ENCODE measurements around the gene MCHR2. TPM values are rescaled to one million over a fixed set of nuclear protein-coding genes. Genes with fewer than 3 reads are reported as not detected.

MCHR2 gene
- total RNA-seq, 2 donors from 2014 or later, result not detected

DNA sequence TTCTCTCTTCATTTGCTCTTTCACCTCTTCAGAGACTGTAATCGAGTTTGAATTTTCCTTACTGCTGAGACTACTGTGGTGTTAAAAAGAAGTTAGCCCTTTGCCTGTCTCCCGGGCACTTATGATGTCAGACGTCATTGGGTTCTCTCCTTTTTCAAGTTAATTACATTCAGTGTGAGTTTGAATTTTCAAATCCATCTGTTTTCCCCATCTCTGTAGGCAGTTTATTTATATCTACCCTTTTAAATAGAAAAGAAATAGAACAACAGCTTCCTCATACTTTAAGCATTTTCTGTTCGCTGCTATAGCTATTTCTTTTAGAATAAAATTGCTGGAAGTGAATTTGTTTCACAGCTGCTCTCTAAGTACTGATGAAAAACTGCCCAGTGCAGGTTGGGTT lies 81.4 kb downstream of the MCHR2 start:
- DNase-seq (ENCODE audit: low spot score), result no peak
- intact Hi-C loops (cut with DNase I), result no loop called here

- no peak for DNase-seq (ENCODE audit: low spot score)
- intact Hi-C loops (cut with DNase I), result no loop called here
Observed at GRCh38 chr6:99905209-99906106, 88.6 kb downstream of the MCHR2 start.

DNA sequence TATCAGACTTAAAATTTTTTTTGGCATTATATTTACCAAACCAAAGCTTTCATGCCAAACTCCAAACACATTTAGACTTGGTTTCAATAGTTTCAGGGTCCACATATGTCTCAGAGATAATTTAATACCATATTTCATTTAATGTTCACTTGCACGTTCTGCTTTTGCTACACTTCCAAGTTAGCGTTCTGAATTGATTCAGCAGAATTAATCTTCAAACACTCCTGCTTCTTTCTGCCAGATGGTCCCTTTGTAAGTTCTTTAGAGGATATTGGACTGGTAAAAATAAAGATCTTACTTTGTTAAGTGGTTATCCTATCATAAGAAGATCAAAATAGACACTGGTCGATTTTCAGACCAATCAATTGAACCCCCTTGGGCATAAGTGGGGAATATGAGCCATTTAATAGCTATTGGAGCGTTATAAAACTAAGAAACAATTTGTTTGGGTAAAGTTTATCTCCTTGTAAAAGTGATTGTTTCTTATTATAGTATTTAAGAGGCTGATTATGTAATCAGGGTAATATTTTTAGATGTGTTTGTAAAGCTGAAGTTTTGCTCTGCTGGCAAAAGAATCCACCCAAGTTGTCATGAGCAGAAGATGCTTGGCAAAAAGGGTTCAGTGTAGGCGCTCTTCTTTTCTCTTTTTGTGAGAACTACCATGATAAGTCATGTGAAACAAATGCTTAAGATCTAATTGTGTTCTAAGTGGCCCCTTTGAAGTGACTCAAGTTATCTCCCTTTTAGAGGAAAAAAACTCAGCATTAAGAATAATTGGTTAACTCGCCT lies 92.2 kb downstream of the MCHR2 start:
- no peak for DNase-seq (ENCODE audit: low spot score)
- intact Hi-C loops (cut with DNase I), result no loop called here

GRCh38 chr6:99894815-99895214 lies 99.2 kb downstream of the MCHR2 start:
- intact Hi-C loops (cut with DNase I), result no loop called here
- no peak for DNase-seq (ENCODE audit: low spot score)

- no peak for DNase-seq (ENCODE audit: low spot score)
- intact Hi-C loops (cut with DNase I), result no loop called here
Observed at GRCh38 chr6:99887066-99887465, 107.0 kb downstream of the MCHR2 start.

GRCh38 chr6:99885051-99885450 lies 109.0 kb downstream of the MCHR2 start:
- no peak for DNase-seq (ENCODE audit: low spot score)
- intact Hi-C loops (cut with DNase I), result no loop called here

- DNase-seq (ENCODE audit: low spot score), result no peak
- intact Hi-C loops (cut with DNase I), result no loop called here
Observed at GRCh38 chr6:99882128-99882702, 111.8 kb downstream of the MCHR2 start.

DNA sequence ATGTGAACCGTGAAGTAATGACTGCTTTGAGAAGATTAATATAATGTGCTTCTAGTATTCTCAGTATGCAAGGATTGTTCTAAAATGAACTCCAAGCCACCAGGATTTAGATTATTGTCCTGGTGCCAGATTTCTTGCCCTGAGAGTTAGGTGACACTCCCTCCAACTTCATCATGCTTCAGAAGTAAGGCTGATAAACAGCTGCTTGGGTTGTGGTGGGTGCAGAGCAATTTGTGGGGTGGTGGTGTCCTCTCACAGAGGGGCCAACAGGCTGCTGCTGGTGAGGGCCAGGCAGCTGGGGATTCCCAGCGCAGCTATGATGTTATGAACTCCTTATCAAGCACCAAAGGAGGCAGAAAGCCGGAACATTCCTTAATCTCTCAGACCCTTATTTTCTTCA lies 114.6 kb downstream of the MCHR2 start:
- DNase-seq (ENCODE audit: low spot score), result no peak
- intact Hi-C loops (cut with DNase I), result no loop called here

DNA sequence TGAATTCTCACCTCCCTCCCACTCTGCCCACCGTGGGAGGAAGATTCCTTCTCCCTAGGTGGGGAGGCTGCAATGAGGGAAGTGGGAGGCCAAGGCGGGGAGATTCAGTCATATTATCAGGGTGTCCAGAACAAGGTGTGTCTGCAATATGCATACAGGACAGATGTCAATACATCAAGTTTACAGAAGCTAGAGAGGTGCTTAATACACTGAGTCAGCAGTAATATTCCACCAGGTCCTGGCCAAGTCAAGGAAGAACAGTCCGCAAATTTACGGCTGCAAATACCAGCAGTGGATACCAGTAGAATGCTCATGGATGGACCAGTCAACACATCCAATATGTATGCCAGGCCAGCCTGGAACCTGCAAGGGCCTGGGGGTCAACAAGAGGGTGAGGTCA lies 119.0 kb downstream of the MCHR2 start:
- no peak for DNase-seq (ENCODE audit: low spot score)
- intact Hi-C loops (cut with DNase I), result no loop called here

- DNase-seq (ENCODE audit: low spot score), result no peak
- intact Hi-C loops (cut with DNase I), result no loop called here
Observed at GRCh38 chr6:99873084-99873483, 120.9 kb downstream of the MCHR2 start.

- no peak for DNase-seq (ENCODE audit: low spot score)
- intact Hi-C loops (cut with DNase I), result no loop called here
Observed at GRCh38 chr6:99871641-99872040, 122.4 kb downstream of the MCHR2 start.
